Midbrain (tissue), 1 donor: ENCODE results near the gene FAM177A1.

Experiments used
- DNase-seq: peaks from one replicate; lab custom pipeline; 2025; lab: John Stamatoyannopoulos, UW

The FAM177A1 gene

GRCh38 chr14:35123388-35123703 is 77.3 kb downstream of the FAM177A1 start:
- DNase-seq: no peak

- DNase-seq: no peak
These were observed 78.1 kb downstream of the FAM177A1 start for GRCh38 chr14:35124127-35124526.
